ENCODE measurements around the gene EFNA3. TPM values are rescaled to one million over a fixed set of nuclear protein-coding genes. Genes with fewer than 3 reads are reported as not detected.

Gene EFNA3
- total and polyA plus RNA-seq, 8 donors = 1.1 to 4.8 (median 3.6) TPM

DNA sequence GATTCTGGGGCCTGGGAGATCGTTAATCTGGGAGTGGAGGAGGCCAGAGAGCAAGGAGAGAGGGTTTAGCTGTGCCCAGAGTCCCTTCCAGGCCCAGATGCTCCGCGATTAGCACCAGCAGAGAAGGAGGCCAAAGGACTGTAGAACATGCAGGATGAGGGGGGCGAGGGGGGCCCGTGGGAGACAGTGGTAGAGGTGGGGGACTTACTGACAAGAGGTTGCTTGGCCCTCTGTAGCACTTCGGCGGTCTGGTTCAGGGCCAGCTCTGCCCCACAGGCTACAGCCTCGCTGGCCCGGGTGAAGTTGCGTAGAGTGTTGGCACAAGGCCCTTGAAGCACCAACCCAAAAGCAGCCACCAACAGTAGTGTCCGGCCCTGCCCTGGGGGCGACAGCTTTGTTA lies 45.8 kb upstream of the EFNA3 start:
- intact Hi-C loops (cut with DNase I) = no loop called here
- H3K9me3 ChIP-seq = no peaks in the 10 kb centered on the region
- no peak for ATAC-seq
- TF ChIP-seq, protein P1, sequence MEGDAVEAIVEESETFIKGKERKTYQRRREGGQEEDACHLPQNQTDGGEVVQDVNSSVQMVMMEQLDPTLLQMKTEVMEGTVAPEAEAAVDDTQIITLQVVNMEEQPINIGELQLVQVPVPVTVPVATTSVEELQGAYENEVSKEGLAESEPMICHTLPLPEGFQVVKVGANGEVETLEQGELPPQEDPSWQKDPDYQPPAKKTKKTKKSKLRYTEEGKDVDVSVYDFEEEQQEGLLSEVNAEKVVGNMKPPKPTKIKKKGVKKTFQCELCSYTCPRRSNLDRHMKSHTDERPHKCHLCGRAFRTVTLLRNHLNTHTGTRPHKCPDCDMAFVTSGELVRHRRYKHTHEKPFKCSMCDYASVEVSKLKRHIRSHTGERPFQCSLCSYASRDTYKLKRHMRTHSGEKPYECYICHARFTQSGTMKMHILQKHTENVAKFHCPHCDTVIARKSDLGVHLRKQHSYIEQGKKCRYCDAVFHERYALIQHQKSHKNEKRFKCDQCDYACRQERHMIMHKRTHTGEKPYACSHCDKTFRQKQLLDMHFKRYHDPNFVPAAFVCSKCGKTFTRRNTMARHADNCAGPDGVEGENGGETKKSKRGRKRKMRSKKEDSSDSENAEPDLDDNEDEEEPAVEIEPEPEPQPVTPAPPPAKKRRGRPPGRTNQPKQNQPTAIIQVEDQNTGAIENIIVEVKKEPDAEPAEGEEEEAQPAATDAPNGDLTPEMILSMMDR (IDR thresholded peaks at IDR 0.05) = no peak
- H3K27ac ChIP-seq = no peak overlapping the region
- H3K4me3 ChIP-seq = no peak overlapping the region
- H3K4me1 ChIP-seq = peaks cover 0 to 22% of the 10 kb centered on the region in 2 donors
- no peaks in the 10 kb centered on the region for H3K27me3 ChIP-seq
- peak in 1 of 4 donors; percentile 72 for DNase-seq
- no peaks in the 10 kb centered on the region for H3K36me3 ChIP-seq

DNA sequence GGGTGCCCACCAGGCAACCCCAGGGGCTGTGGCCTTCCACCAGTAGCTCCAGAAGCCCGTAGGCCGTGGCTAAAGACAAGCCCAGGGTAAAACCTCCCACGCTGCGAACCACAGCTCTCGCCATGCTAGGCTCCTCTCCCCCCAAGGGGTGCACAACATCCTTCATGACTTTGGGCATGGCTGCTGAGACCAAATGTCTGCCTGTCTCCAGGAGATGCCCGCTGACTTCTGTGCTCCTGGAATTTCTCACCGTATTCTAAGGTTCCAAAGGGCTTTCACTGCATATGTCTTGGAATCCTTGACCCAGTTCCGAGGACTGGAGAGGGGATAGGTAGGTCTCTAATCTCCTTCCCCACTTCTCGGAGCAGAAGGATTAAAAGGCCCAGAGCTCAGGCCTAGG lies 45.1 kb upstream of the EFNA3 start, which contains the start of the genes DCST1 and DCST2:
DCST1 (plus strand) TSS at position 301 of the 400 bp plus-strand sequence. CDS start 213 bp downstream, outside the sequence.
DCST2 (minus strand) TSS at position 258 of the 400 bp plus-strand sequence; CDS start at position 178, 80 bp downstream.
- ATAC-seq (no peak), DNase-seq (no peak)
- Histone ChIP-seq H3K9me3 (no peaks in the 10 kb centered on the region), H3K27ac (no peak within 1 kb of the TSS), H3K4me1 (peaks cover 0 to 24% of the 10 kb centered on the region in 2 donors), H3K4me3 (no peak within 1 kb of the TSS), H3K36me3 (no peaks in the 10 kb centered on the region), H3K27me3 (no peaks in the 10 kb centered on the region)
- intact Hi-C loops (cut with DNase I) = no loop called here
- TF ChIP-seq, protein P1 (IDR thresholded peaks at IDR 0.05) = no peak

- Histone ChIP-seq H3K27ac (no peak overlapping the region), H3K36me3 (no peaks in the 10 kb centered on the region), H3K4me1 (peaks cover 0 to 28% of the 10 kb centered on the region in 2 donors), H3K9me3 (no peaks in the 10 kb centered on the region), H3K27me3 (no peaks in the 10 kb centered on the region), H3K4me3 (no peak overlapping the region)
- ATAC-seq = no peak
- intact Hi-C loops (cut with DNase I) = no loop called here
- TF ChIP-seq, protein P1 (IDR thresholded peaks at IDR 0.05) = no peak
- DNase-seq = peak in 1 of 4 donors; percentile 62
Measured at GRCh38 chr1:155034318-155035208, 44.1 kb upstream of the EFNA3 start.

DNA sequence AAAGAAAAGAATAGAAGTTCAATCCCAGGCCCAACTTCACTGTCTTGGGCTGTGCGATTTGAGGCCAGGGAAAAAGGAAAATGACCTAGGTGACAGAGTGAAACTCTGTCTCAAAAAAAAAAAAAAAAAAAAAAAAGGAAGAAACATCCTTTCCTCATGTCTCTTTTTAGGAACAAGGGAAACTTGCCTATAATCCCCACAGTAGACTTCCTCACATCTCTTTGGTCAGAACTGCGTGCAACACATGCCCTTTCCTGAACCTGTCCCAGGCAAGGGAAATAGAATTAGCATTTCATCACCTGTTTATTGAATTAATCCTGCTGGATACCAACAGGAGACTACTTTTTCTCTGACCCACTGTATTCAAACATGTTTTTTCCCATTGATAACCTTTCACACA lies 42.7 kb upstream of the EFNA3 start:
- ATAC-seq (no peak), DNase-seq (no peak)
- intact Hi-C loops (cut with DNase I) = no loop called here
- Histone ChIP-seq H3K36me3 (no peaks in the 10 kb centered on the region), H3K4me3 (no peak overlapping the region), H3K27ac (no peak overlapping the region), H3K9me3 (no peaks in the 10 kb centered on the region), H3K4me1 (peaks cover 0 to 28% of the 10 kb centered on the region in 2 donors), H3K27me3 (no peaks in the 10 kb centered on the region)
- TF ChIP-seq, protein P1 (IDR thresholded peaks at IDR 0.05) = no peak

DNA sequence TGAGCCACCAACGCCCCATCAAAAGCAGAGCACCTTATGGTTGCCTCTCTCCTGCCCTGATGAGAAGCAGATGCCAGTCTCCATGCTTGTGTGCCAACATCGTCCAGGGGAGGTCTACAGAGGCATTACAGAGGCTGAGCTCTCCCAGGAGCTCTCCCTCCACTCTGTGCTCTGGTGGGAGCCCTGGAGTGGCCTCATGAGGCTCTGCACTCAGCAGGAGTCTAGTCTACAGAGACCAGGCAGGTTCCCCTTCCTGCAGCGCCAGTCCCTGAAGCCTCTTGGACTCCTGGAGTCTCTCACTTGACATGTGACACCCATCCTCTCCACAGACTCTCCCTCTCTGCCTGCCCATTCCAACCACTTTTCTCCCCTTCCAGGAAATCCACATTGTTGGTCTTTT lies 41.6 kb upstream of the EFNA3 start:
- DNase-seq (no peak), ATAC-seq (peak; percentile 35)
- intact Hi-C loops (cut with DNase I) = no loop called here
- H3K9me3 ChIP-seq = no peaks in the 10 kb centered on the region
- no peaks in the 10 kb centered on the region for H3K27me3 ChIP-seq
- TF ChIP-seq, protein P1 (IDR thresholded peaks at IDR 0.05) = no peak
- no peak overlapping the region for H3K4me3 ChIP-seq
- H3K4me1 ChIP-seq = peaks cover 0 to 28% of the 10 kb centered on the region in 2 donors
- H3K36me3 ChIP-seq = no peaks in the 10 kb centered on the region
- H3K27ac ChIP-seq = no peak overlapping the region
